ENCODE data around the gene STEAP4. TPM values are rescaled to one million over a fixed set of nuclear protein-coding genes. Genes with fewer than 3 reads are reported as not detected.

The STEAP4 gene
- total RNA-seq, 1 donor from 2014 or later, result 0.09 TPM

DNA sequence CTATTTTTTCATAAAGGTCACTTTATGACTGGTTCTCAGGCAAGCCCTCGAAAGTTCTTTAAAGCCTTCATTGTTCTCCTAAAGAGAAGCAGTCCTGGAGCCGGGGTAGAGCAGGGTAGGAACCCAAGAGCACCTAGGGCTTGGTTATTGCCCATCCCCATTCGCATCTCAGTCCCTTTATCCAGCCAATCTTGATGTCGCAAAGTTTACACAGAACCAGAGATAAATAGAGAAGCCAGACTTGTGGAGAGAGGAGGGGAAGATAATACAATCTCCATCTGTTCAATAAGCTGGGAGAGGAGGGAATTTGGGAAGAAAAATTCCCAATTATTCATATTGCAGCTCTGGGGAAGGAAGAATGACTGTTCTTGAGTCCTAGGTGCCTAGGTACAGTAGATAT is 80.5 kb downstream of the STEAP4 start:
- Mint-ChIP-seq H3K27ac (no peak overlapping the region), H3K36me3 (ENCODE audit: low read depth) (no peaks in the 10 kb centered on the region), H3K27me3 (peaks cover 5% of the 10 kb centered on the region), H3K4me3 (no peak overlapping the region), H3K9me3 (peaks cover 5% of the 10 kb centered on the region), H3K4me1 (peaks cover under 1% of the 10 kb centered on the region)
- TF ChIP-seq, protein P1, sequence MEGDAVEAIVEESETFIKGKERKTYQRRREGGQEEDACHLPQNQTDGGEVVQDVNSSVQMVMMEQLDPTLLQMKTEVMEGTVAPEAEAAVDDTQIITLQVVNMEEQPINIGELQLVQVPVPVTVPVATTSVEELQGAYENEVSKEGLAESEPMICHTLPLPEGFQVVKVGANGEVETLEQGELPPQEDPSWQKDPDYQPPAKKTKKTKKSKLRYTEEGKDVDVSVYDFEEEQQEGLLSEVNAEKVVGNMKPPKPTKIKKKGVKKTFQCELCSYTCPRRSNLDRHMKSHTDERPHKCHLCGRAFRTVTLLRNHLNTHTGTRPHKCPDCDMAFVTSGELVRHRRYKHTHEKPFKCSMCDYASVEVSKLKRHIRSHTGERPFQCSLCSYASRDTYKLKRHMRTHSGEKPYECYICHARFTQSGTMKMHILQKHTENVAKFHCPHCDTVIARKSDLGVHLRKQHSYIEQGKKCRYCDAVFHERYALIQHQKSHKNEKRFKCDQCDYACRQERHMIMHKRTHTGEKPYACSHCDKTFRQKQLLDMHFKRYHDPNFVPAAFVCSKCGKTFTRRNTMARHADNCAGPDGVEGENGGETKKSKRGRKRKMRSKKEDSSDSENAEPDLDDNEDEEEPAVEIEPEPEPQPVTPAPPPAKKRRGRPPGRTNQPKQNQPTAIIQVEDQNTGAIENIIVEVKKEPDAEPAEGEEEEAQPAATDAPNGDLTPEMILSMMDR (IDR thresholded peaks at IDR 0.05), result no peak
- ChIA-PET POLR2A (no interaction called here), CTCF (no interaction called here)
- intact Hi-C loops (cut with micrococcal nuclease), result loop anchor here (10.0 kb wide), 1 partner anchor 1171 kb away; the partner anchor contains the start of gene ELAPOR2
- no peak for ATAC-seq (ENCODE audit: low read depth)
- DNase-seq, result no peak

DNA sequence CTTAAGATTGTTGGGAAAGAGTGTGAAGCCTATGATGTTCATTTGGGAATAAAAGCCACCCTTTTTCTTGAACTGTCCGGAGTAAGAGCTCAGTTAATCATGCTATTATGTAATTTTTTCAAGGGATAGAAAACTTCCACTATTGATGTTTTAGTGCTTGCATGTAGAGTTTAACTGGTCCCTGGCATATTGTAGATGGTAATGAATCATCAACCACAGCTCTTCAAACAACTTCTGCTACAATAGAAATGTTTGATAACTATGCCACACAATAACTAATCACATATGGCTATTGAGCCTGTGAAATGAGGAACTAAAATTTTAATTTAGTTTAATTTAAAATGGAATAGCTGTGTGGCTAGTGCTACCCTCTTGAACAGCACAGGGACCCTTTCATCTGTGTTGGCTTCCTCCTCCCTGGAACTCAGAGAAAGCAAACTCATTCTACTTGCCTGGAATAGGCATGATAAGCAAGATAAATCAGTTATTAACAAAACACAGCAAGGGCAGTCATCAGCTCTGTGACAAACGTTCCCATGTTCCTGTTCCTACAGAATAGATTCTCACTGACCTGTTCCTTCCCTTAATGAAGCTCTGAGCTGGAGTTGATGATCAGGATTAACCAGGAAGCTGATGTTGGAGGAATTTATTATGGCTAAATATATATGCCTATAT is 82.0 kb downstream of the STEAP4 start:
- ChIA-PET POLR2A (no interaction called here), CTCF (no interaction called here)
- H3K36me3 Mint-ChIP-seq (ENCODE audit: low read depth), result peaks cover 4% of the 10 kb centered on the region
- H3K27ac Mint-ChIP-seq, result no peak overlapping the region
- intact Hi-C loops (cut with micrococcal nuclease), result loop anchor here (10.0 kb wide), 1 partner anchor 1170 kb away; the partner anchor contains the start of gene ELAPOR2
- DNase-seq (no peak), ATAC-seq (ENCODE audit: low read depth) (no peak)
- TF ChIP-seq, protein P1 (IDR thresholded peaks at IDR 0.05), result no peak
- peaks cover 5% of the 10 kb centered on the region for H3K9me3 Mint-ChIP-seq
- H3K4me1 Mint-ChIP-seq, result peaks cover 9% of the 10 kb centered on the region
- no peak overlapping the region for H3K4me3 Mint-ChIP-seq
- peaks cover 5% of the 10 kb centered on the region for H3K27me3 Mint-ChIP-seq

DNA sequence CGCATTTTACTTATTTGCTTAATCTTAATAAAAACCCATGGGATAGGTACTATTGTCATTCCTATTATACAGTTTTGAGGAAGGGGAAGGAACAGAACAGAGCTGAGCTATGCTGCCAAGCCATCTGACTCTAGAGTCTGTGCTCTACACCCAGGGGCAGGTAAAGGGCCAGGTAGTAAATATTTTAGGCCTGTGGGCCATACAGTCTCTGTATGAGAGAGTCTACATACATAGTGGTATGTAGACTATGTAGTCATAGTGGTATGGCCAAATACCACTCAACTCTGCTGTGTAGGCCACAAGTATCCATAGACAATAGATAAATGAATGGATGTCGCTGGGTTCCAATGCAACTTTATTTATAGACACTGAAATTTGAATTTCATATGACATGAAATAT is 83.4 kb downstream of the STEAP4 start:
- no peaks in the 10 kb centered on the region for H3K27me3 Mint-ChIP-seq
- TF ChIP-seq, protein P1 (IDR thresholded peaks at IDR 0.05), result no peak
- ATAC-seq (ENCODE audit: low read depth), result no peak
- H3K36me3 Mint-ChIP-seq (ENCODE audit: low read depth), result peaks cover 6% of the 10 kb centered on the region
- ChIA-PET POLR2A (no interaction called here), CTCF (no interaction called here)
- H3K9me3 Mint-ChIP-seq, result no peaks in the 10 kb centered on the region
- intact Hi-C loops (cut with micrococcal nuclease), result loop anchor here (10.0 kb wide), 1 partner anchor 1168 kb away; the partner anchor contains the start of gene ELAPOR2
- no peak overlapping the region for H3K27ac Mint-ChIP-seq
- H3K4me3 Mint-ChIP-seq, result no peak overlapping the region
- peaks cover 16% of the 10 kb centered on the region for H3K4me1 Mint-ChIP-seq
- no peak for DNase-seq

Other genes with a start within 250 kb of the STEAP4 start
- gene SRI, start 86.9 kb downstream of the STEAP4 start, total RNA-seq, result 97.4 and 101 TPM in 2 replicates

All from activated B cell treated with CpG ODN at 0.5 μM for 24 hours (primary cell).